Kidney glomerular epithelial cell (primary cell): ENCODE results near the gene SLC25A41.

ENCODE experiments used
- DNase-seq: peaks from one replicate; lab custom pipeline; 2025; lab: John Stamatoyannopoulos, UW

The SLC25A41 gene

GRCh38 chr19:6433663-6434062 is at the start of gene SLC25A41:
TSS of gene SLC25A41 (minus strand) at chr19:6433763. CDS start at chr19:6433693, 70 bp downstream.
- no peak for DNase-seq

DNA sequence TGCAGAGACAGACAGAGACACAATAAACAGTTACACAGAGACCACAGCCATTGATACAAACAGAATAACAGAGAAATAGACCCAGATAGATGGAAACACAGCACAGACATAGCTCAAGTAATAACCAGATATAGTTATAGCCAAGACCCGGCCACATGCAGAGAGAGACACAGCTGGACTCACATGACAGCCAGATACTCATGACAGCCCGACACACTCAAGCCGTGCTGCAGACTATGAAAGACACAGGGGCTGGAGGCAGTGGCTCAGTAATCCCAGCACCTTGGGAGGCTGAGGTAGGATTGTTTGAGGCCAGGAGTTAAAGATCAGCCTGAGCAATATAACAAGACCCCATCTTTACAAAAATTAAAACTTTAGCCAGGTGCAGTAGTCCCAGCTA is 49.7 kb upstream of the SLC25A41 start:
- DNase-seq = no peak

DNA sequence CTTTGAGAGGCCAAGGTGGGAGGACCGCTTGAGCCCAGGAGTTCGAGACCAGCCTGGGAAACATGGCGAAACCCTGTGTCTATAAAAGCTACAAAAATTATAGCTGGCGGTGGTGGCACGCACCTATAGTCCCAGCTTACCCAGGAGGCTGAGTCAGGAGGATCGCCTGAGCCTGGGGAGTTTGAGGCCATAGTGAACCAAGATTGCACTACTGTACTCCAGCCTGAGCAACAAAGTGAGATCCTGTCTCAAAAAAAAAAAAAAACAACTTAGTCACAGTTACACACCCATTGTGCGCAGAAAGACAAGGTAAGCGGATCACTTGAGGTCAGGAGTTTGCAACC is 48.8 kb upstream of the SLC25A41 start:
- DNase-seq = no peak

DNA sequence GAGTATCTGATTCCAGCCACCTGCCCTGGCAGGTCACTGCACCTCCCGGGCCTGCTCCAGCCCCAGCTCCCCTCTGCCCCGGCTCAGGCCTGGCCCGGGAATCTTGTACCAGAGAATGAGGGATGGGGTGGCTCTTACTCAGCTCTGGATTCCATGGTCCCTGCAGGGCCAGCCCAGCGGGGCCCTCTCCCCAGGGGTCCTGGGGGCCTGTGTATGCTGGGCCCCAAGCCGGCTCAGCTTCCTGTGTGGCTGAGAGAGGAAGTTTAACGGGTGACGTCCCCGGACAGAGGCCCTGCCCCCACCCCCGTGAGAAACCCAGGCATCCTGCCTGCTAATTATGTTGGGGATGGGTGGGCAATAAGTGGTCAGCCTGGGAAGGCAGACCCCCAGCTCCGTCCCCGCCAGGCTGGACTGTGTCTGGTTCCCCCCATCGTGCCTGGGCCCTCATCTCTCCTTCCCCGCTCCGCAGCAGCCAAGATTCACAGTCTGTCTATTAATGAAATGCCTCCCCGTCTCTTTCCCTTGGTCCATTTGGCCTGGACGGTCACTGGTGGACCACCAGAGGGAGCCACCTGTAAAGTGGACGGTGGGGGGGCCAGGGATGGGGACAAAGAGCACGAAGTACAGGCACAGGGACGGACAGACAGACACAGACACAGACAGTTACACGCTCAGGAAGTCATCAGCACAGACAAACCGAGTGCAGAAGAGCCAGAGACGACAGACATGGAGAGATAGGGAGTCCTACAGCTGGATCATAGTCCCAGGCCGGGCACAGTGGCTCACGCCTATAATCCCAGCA is 48.2 kb upstream of the SLC25A41 start, which contains the start of gene DENND1C:
Gene DENND1C, minus strand, starts transcription at position 247 of the 802 bp plus-strand sequence. Its CDS starts 92 bp downstream, at position 155.
- DNase-seq = no peak

DNA sequence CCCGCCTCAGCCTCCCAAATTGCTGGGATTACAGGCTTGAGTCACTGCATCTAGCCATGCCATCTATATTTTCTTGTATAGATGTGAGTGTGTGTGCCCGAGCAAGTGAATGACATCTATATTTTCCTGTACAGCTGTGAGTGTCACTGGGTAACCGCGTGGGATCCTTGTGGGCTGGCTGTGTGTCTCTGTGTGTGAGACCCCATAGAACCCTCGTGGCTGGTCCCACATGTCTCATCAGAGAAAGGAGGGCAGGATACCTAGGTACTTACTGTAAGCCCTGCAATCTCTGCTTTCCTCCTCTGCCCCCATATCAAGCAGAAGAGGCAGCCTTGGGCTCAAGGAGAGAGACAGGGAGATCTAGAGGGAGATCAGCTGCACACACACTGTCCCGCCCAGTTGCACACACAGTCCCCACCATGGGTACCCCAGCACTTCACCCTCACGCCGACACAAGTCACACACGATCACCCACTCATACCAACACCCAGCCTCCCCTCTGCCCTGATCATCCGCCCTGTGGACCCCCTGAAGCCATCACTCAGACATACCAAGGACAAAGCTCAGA is 47.4 kb upstream of the SLC25A41 start:
- no peak for DNase-seq

- DNase-seq = no peak
These were observed 46.4 kb upstream of the SLC25A41 start for GRCh38 chr19:6479836-6480398.

DNA sequence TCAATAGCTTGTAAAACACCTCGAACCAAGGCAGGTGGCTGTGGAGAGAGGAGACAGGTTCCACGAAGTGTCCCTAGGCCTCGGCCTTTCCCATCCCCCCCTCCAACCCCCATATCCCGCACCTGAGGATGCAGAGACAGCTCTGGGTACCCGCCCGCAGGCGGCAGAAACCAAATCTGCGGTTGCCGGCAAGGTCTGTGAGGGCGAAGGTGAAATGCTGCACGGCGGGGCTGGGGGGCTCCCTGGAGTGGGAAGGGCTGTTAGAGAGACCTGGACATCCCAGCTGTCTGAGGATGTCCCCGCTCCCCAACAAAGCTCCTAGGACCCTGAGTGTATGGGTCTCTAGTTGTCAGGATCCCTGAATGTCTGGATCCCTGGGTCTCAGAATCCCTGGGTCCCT is 45.3 kb upstream of the SLC25A41 start:
- DNase-seq = no peak

GRCh38 chr19:6476896-6477431 is 43.4 kb upstream of the SLC25A41 start:
- DNase-seq = no peak

DNA sequence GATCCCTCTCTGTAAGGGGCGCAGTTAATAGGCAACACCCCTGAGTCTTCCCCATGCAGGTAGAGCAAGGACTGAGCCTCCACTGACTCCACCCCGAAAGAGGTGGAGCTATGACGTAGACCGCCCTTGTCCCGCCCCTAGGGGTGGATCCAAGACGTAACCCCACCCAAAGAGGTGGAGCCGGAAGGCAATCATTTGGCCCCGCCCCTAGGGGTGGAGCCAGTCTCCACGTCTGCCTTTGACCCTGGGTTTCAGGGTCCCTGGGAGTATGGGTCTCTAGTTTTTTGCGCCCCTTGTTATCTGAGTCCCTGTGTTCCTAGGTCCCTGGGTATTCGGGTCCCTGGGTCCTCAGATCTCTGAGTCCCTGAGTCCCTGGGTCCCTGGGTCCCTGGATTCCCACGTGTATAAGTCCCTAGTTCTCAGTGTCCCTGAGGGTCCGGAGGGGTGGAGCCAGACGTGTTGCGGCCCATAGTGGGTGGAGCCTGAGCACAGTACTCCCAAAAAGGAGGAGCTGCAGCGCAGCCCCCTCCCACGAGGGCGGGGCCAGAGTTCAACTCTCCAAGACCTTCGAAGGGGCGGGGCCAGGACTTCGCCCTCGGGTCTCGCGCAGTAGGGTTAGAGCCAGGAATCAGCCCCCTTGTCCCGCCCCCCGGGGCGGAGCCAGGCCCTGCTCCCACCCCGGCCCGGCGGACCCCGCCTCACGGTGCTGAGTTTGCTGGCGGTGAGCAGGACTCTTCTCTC is 42.8 kb upstream of the SLC25A41 start:
- DNase-seq = peak; percentile 53

- DNase-seq = no peak
These were observed 42.0 kb upstream of the SLC25A41 start for GRCh38 chr19:6475321-6476108.

DNA sequence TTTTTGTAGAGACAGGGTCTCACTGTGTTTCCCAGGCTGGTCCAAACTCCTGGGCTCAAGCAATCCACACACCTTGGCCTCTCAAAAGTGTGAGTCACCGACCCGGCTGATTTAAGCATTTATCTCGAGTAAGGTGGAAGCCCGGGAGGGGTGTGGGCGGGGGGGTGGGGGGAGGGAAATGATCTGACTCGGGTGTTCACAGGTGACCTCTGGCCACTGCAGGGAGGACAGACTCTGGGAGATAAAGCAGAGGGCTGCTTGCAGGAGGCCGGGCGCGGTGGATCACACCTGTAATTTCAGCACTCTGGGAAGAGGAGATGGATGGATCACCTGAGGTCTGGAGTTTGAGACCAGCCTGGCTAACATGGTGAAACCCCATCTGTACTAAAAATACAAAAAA is 40.1 kb upstream of the SLC25A41 start:
- no peak for DNase-seq

DNA sequence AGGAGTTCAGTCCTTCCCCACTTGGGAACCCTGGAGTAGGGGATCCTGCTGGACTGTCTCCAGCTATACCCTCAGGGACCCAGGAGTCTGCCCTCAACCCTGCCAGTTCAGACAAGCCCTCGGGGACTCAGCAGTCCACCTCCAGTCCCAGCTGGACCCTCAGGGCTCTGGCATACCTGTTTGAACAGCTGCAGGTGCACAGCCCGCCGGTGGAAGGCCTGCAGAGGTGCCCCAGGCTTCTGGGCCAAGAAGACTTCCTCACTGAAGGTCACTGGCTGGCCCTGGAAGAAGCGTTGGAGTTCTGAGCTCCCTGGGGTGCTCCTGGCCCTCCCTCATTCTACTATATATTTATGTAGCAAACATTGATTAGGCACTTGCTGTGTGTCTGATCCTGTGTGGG is 39.1 kb upstream of the SLC25A41 start:
- no peak for DNase-seq

DNA sequence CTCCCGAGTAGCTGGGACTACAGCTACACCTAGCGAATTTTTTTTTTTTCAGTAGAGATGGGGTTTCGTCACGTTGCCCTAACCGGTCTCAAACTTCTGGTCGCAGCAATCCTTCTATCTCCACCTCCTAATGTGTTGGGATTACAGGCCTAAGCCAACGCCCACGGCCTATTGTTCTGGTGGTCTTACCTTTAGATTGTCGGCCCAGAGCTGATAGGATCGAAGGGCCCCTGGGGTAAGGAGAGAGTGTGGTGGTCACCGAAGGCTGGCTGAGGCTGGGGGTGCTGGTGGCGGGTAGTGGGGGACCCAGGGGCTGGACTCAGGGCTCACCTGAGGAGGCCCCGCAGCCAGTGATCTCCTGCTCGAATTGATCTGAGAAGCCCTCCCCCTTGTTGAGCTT is 37.5 kb upstream of the SLC25A41 start:
- DNase-seq = no peak

- DNase-seq = no peak
These were observed 36.6 kb upstream of the SLC25A41 start for GRCh38 chr19:6470173-6470572.

- no peak for DNase-seq
These were observed 33.8 kb upstream of the SLC25A41 start for GRCh38 chr19:6467384-6467783.

GRCh38 chr19:6466526-6467248 is 33.1 kb upstream of the SLC25A41 start:
- no peak for DNase-seq

DNA sequence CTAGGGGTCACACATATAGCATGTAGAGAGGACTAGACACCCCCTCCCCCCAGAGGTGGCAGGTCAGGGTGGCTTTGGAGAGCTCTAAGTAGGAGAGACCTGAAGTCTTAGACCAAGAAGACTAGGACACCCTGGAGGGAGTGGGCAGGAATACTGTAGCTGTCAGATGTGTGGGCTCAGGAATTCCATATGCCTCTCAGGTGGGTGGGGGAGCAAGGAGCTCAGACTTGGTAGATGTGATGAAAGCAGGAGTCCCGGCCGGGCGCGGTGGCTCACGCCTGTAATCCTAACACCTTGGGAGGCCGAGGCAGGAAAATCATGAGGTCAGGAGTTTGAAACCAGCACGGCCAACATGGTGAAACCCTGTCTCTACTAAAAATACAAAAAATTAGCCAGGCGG is 32.1 kb upstream of the SLC25A41 start:
- no peak for DNase-seq

GRCh38 chr19:6465006-6465405 is 31.4 kb upstream of the SLC25A41 start:
- no peak for DNase-seq

- peak; percentile 39 for DNase-seq
These were observed 30.7 kb upstream of the SLC25A41 start, which contains the start of gene CRB3 for GRCh38 chr19:6464070-6464873. TSS of gene CRB3 (plus strand) at chr19:6464271. CDS start at chr19:6464702, 431 bp downstream.
